Coronary artery (tissue), 2 donors: ENCODE results near the gene ZBTB20.

ENCODE experiments used
- DNase-seq: peaks from one replicate; pipeline ENCODE4 v3.0.0-alpha.2; 2017; ENCODE audit warnings: low spot score
- H3K27ac ChIP-seq, 2 donors: fragments of 200-600 bp; sonication (generic); one replicate each; pipeline ENCODE4 v1.5.1; 2016 to 2019
- H3K4me3 ChIP-seq: fragments of 200-600 bp; sonication (generic); 2 replicates; pipeline ENCODE4 v1.5.1; 2016; ENCODE audit warnings: mild to moderate bottlenecking, moderate library complexity
- CTCF ChIP-seq: fragments of 200-600 bp; sonication (generic); IDR thresholded peaks from one replicate; pipeline ENCODE4 v1.5.1; 2019; ENCODE audit warnings: antibody characterized with exemption

Gene ZBTB20

DNA sequence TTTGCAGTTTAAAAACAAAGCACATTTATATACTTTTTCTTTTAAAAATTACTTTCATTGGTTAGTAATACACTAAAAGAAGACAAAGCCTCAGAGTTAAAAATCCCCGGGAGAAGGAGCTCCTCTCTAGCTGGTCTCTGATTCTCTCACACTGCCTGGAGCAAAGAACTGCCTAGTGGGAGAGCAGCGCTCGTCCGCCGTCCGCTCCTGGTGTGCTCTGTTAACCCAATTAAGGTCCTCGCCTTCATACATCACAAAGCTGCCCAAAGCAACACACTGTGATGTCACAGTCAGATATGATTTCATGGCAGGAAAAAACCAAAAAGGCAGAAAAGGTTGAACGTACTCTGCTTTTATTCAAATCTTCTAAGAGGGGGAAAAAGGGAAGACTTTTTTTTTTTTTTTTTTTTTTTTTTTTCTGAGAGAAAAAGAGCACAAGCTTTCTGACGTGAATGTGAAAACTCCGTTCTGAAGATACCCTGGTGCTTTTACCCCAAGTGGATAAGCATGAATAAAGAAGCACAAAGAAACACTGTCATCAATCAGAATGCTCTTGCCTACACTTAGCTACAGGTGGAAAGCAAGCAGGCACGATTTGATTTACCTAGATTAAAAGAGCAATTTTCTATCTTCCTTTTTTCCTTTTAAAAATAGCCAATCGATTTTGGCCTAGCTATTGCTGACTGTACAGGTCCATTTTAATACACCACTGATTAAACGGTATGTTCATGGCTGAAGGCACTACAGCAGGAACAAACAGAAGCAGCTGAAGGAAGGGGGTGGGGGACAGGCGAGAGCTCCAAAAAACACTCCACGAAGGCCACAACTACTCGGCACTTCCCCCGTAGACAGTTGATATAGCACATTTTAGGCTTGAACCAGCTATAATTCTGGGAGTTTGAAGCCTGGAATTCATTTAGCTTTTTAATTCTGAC is 738.1 kb downstream of the ZBTB20 start:
- DNase-seq, result no peak
- Histone ChIP-seq H3K4me3 (no peak overlapping the region), H3K27ac (no peak overlapping the region)
- TF ChIP-seq CTCF, result no peak

DNA sequence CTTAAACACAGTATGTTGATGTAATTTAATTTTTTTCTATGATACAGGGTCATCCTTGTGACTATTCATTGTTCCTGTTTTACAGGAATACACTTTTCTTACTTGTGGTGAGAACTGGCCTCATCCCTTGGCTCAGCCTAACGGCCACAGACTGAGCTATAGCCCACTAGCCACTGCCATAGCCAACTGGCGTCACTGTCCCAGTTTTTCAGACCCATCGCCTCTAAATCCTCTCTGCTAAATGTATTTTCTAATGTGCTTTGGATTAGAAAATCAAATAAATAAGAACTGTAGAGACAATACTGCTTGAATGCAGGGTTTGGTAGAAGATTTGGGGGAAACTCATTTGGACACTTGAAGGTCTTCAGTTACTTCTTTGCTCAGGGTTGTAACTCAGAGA is 740.2 kb downstream of the ZBTB20 start:
- TF ChIP-seq CTCF, result no peak
- DNase-seq, result no peak
- no peak overlapping the region for H3K27ac ChIP-seq

DNA sequence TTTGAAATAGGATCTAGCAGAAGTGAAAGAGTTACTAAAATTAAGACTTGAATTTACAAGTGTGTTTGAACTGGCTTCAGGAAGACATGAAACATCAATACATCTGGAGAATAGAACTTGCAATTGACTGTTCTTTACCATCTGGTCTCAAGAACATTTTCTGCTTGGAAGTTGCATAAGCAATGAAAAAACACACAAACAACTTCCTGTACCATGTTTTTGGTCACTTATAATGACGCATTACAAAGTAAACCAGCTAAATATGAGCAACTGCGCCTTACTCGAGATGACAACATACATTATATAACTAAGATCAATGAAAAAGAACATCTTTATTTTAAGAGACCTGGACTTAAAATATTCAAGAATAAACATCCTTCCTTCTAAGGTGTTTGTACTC is 740.8 kb downstream of the ZBTB20 start:
- no peak for DNase-seq
- no peak overlapping the region for H3K27ac ChIP-seq
- no peak for TF ChIP-seq CTCF
- no peak overlapping the region for H3K4me3 ChIP-seq

More for the DNA sequence above, 740.2 kb downstream of the ZBTB20 start:
- H3K4me3 ChIP-seq, result no peak overlapping the region

DNA sequence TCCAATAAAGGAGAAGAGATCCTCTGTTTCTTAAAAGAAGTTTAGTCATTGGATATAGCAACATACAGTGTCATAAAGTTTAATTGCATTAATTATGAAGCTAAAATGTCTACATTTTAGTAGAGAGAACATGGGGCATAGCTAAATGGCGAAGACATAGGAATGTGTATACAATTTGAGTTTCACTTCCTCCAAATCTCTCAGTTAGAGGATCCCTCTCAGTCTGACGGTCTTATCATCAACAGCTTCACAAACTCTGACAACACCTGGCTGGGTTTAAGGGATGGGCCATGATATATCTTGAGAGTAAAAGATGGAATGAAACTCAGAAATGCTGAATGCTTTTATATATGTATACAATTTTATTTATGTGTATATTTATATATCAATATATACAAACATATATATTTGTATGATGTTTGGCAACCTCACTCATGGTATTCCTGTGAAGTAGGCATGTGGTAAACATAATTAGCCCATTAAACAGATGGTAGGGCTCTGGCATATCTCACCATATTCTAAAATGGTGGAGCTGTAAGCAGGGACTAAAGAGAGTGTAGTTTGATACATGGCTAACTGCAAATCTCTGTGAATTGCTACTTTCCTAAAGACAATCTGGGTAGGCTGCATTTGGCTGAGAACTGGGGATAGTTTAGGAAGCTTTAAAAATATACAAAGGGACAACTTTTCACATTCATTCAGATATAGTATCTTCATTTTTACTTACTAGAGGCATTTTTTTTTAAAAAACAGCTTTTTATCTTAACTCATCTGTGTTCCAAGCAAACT is 741.7 kb downstream of the ZBTB20 start:
- TF ChIP-seq CTCF, result no peak
- Histone ChIP-seq H3K27ac (no peak overlapping the region), H3K4me3 (no peak overlapping the region)
- no peak for DNase-seq

DNA sequence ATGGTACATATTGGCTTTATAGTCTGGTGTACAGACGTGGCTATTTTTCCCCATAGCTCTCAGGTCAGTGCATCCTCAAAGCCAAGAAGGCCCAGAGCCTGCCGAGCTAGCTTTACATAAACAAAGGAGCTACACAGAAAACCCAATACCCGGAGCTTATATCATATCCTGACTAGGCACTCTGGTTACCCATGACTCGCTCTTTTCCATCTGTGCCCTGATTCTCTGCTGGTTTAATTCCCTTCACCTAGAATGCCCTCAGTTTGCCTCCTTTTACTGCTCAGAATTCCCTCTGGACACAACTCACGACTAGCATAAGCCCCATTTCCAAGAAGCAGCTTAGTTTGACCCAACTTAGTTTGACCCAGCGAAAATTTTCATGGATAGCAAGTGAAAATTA is 742.5 kb downstream of the ZBTB20 start:
- no peak for TF ChIP-seq CTCF
- DNase-seq, result no peak
- H3K4me3 ChIP-seq, result no peak overlapping the region
- H3K27ac ChIP-seq, result no peak overlapping the region

DNA sequence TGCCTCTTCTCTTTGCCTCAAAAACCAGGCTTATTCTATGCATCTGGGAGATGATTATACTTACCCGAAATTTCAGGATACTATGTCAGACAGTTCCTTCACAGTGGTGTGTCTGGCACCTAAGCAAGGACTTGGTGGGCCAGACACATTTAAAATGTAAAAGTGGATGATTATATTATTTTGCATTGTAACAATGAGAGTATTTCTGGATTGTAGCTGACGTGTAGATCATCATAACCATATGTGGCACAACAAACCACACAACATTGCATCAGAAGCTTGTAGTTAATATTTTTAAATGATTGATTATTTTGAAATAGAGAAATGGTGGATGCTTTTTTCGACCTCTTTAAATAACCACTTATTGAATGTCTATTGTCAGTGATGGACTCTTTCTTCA is 744.2 kb downstream of the ZBTB20 start:
- H3K4me3 ChIP-seq, result no peak overlapping the region
- DNase-seq, result no peak
- no peak for TF ChIP-seq CTCF
- H3K27ac ChIP-seq, result no peak overlapping the region
